HG03432 (cell line): Measurements from ENCODE around the gene RAB17.

ENCODE experiments used
- ATAC-seq: cut with Tn5 transposase; IDR thresholded peaks from one replicate; pipeline ENCODE4 v1.9.1; 2021; ENCODE audit warnings: mild to moderate bottlenecking, moderate library complexity; ENCODE audit not compliant: unreplicated experiment

RAB17 gene, protein sequence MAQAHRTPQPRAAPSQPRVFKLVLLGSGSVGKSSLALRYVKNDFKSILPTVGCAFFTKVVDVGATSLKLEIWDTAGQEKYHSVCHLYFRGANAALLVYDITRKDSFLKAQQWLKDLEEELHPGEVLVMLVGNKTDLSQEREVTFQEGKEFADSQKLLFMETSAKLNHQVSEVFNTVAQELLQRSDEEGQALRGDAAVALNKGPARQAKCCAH

DNA sequence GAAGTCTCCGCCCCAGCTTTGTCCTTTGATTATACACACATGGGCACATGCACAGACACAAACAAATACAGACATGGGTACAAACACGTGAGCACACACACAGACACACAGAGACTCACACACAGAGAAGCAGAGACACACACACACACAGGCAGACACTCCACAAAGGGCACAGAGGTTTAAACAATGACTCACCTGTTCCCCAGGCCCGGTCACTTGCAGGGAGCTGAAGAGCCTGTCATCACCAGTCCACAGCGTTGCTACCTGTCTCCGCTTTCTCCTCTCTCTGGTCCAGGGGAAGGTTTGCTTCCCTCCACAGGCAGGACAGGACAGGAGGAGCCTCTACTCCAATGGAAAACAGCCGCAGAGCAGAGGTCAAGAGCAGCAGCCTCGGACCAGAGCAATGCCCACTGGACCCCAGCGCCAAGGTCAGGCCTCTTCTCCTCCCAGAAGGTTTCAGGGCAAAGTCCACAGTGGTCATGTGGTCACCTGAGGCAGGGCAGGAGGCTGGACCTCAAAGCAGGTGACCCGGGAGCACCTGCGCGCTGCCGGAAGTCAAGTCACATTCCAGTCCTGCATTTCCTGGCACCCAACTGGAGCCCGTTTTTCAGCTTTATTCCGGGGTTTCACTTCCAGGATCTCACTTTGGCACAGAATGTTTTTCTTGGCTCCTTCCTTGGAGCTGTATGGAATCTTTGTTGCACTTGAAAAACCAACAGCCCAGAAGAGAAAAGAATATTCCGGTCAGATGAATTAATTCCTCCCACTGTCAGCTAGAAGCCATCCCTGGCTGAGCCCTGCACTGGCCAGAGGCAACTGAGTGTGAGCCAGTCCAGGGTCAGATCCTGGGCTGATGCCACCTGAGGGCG lies at the start of gene RAB17:
Gene RAB17 (minus strand): TSS at position 463 of the 869 bp plus-strand sequence. CDS start 4,580 bp downstream, outside the sequence.
- no peak for ATAC-seq

DNA sequence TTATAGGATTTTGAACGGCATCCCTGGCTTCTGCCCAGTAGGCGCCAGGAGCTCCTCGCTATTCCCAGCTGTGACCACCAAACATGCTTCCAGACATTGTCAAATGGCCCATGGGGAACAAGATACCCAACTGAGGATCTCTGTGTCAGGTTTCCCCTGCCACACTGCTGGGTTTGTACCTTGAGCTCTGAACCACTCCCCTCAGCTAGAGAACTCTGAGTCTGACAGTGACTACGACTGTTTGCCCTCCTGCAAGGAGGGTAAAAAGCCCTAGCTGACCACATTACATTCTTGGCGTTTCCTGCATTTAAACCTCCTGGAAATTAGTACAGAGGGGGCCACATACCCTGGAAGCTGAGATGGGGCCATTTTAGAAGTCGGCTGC lies 49.3 kb upstream of the RAB17 start:
- ATAC-seq: no peak

DNA sequence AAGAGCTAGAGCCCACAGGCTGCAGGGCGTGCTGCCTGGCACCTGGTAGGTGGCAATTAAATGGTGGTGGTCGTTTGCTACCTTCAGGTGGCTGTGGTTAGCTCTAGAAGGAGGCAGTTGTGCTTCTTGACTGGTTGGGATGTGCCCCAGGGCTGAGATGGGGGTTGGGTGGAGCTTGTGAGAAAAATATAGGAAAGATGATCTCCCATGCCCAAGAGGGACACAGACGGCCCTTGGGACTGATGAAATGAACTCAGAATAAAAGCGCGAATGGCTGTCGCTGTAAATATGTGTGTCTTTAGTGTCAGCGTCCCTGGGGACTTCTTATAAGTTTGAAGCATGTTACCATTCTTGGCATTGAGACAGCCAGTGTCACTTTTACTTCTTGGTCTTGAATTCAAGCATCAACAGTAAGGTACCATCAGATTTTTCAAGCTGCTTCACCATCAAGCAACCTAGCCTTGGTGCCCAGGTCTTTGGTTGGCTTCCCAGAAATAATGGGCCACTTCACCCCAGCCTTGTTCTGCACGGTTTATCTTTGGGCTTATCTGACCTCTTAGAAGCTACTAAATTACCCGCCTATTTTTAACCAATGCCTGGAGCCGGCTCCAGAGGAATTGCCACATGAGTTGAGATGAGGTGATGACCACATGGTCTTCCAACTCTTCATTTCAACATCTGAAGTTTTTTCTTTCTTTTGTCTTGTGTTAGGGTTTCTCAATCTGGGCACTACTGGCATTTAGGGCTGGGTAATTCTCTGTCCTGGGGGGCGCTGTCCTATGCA lies 48.7 kb upstream of the RAB17 start:
- ATAC-seq: no peak

DNA sequence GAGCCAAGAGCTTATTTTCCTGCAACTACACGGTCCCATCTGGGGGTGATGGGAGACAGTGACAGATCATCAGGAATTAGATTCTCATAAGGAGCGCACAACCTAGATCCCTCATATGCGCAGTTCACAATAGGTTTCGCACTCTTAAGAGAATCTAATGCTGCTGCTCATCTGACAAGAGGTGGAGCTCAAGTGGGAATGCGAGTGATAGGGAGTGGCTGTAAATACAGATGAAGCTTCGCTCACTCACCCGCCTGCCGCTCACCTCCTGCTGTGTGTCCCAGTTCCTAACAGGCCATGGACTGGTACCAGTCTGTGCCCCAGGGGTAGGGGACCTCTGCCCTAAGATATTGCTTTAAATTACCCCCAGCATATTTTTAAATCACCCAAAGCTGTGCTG lies 47.6 kb upstream of the RAB17 start:
- ATAC-seq: no peak

DNA sequence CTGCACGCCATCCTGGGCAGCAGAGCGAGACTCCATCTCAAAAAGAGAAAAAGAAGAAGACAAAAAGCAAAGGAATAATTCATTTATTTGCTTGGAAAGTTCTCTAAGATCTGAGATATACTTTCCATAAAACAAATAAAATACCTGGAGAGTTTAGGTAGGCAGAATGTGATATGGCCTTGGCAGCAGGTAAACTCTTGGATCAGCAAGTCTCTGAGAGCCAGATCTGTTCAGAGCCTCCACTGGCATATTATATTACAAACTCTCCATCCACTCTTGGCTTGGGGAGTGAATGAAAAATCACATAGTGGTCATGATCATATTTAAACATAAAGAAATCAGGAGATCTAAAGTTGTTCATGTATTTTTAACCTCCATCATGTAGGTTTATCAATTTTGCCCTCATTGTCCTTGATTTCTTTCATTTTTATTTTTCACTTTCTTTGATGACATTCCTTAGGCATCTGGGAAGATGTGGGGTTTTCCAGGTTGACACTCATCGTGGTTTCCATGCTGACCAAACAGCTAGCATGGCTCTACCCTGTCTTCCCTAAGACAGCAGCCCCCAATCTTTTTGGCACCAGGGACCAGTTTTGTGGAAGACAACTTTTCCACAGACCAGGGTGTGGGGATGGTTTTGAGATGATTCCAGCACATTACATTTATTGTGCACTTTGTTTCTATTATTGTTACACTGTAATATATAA lies 47.0 kb upstream of the RAB17 start:
- ATAC-seq: no peak

DNA sequence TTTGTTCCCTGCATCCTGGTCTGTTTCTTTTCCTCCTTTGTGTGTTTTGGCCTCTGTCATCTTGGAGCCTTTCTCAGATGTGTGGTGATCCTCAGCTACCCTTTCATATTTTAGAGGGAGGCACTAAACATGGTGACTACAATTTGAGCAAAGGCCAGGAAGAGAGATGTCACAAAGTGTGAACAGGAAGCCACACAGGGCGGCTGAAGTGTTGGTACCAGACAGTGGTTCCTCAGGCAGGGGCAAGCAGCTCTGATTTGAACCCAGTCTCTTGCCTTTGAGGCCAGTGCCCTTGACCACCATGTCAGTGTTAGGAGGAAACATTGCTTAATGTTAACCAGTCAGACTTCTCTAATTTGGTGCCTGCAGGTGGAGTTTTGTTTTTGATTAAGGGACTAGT lies 46.0 kb upstream of the RAB17 start:
- ATAC-seq: no peak

DNA sequence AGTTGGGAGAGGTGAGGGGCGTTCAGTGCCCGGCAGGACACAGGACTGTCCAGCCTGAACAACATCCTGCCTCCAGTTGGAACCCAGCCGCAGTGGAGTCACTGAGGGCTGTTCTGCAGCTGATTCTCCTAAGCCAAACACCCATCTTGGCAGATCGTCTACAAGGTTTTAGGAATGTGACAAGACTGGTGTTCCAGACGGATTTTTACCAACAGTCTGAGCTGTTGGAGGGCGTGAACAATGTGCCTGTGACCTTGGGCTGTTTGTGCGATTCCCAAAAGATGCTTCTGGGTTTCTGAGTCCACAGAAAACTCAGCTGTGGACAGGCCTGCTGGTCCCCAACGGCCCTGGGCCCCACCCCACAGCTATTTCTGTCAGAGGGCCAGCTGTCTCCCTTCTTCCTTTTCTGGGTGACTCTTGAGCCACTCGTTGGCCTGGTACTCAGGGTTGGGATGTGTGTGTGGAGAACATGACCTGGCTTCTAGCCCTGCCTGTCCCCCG lies 42.6 kb upstream of the RAB17 start:
- ATAC-seq: no peak

DNA sequence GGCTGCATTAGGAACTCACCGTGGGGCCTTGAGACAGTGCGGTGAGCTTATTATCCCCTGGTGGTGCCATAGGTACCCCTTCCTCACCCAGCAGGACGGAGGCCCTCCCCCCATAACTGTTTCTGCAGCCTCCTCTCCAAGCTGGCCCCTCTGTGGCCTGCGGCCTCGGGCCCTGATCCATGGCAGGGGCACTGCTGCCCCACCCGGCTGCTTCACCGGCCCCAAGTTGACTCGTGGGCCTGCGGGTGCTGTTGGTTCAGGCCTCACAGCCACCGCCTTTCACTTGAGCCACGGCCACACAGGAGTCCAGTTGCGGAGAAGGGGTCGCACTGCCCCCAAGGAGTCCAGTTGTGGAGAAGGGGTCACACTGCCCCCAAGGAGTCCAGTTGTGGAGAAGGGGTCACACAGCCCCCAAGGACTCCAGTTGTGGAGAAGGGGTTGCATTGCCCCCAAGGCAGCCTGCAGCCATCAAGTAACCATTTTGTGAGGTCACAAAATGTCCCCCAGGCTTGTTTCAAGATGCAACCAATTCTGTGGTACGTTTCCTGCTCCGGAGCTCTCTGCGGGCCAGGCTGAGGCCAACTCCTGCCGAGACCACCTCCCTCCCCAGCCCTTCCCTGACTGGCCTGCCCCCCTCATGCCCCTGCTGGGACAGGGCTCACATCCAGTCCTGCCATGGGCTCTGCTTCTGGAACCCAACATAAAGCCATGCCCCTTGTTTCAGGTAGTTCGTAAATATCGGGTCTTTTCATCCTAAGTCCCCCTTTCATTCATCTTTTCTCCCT lies 41.5 kb upstream of the RAB17 start:
- no peak for ATAC-seq

DNA sequence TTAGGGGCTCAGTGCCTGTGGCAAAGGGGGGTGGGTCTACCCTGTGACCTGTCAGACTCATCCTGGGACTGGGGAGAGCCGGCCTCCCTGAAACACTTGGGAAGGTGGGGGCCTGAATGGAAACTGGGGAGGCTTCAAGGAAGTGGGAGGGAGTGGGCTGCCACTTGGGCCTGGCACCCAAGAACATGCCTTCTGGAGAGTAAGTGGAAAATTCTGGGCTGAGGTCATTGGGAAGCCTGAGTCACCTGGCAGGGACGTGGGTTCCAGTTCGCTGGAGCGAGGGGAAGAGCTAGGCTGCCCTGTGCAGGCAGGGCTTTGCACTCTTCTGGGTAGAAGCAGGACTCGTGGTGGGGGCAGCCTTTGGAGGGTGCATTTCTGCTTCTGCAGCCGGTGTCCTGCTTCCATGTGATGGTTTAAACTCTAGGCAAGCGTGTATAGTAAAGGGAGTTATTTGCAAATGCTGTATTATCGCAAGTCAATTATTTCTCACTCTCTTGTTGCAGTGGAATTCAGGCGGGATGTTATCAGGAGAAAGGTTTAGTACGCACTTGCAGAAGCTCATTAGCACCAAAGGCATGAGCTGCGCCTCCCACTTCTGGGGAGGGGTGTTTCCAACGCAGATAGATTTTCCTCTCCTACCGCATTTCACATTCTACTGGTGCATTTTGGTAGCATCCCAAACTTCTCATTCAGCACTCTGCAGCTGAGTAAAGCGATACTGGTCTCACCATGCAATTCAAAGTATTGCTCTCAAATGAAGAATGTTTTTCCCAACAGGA lies 40.7 kb upstream of the RAB17 start:
- ATAC-seq: no peak

DNA sequence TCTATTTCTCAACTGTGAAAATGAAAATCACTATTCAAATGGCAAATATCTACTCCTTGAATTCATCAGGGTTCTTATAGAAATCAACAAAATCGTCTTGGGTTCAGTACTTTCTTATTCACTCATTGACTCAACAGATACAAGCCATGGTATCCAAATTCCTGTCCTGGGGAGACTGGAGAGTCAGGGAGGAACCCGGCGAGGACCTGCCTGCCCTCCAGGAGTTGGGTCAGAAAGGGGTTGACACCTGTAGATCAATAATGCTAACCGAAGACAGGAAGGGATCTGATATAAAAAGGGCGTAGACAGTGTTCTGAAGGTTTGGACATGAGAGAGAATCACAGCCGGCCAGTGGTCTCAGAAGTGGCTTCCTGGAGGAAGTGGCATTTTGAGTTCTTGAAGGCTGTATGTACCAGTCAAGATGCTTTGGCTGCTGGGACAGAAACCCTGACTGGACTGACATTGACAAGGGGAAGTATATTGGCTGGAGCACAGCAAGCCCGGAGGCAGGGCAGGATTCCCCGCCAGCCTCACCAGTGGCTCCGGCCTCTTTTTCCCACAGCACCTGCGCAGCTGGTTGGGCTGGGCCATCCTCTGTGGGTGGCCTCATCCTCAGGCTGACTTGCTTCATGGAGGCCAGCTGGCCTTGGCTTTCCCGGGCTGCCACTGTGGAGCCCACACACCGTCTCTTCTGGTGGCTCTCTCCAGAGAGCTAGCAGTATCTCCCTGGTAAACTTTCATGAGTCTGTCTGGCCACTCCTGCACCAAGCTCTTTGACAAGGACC lies 39.9 kb upstream of the RAB17 start:
- ATAC-seq: no peak

DNA sequence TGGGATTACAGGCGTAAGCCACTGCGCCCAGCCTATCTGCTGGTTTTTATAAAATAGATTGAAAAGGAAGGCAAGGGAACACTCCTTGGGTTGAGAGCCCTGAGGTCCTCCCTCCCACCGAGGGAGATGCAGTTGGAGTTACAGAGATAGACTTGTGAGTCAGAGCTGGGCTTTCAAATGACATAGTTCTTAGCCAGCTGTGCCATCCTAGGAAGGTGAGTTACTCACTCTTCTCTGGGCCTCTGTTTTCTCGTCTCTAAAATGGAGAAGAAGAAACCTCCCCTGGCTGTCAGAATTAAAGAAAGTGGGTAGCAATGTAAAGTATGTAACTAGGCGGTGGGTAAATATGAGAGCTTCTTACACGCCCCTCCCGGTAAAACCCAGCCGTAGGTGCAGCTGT lies 39.2 kb upstream of the RAB17 start:
- no peak for ATAC-seq

DNA sequence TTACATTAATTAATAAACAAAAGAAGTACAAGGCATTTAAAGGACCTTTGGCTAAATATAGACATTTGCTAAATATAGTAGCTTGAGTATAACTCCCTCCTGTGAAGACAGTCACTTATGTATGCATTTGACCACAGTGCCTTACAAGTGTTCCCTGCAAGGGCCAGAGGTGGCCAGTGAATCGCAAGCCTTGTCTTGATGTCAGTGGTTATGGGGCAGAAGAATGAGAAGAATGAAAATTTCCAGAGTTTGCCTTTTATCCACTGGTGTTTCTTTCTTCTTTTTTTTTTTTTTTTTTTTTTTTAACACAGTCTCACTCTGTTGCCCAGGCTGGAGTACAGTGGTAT lies 38.6 kb upstream of the RAB17 start:
- no peak for ATAC-seq

DNA sequence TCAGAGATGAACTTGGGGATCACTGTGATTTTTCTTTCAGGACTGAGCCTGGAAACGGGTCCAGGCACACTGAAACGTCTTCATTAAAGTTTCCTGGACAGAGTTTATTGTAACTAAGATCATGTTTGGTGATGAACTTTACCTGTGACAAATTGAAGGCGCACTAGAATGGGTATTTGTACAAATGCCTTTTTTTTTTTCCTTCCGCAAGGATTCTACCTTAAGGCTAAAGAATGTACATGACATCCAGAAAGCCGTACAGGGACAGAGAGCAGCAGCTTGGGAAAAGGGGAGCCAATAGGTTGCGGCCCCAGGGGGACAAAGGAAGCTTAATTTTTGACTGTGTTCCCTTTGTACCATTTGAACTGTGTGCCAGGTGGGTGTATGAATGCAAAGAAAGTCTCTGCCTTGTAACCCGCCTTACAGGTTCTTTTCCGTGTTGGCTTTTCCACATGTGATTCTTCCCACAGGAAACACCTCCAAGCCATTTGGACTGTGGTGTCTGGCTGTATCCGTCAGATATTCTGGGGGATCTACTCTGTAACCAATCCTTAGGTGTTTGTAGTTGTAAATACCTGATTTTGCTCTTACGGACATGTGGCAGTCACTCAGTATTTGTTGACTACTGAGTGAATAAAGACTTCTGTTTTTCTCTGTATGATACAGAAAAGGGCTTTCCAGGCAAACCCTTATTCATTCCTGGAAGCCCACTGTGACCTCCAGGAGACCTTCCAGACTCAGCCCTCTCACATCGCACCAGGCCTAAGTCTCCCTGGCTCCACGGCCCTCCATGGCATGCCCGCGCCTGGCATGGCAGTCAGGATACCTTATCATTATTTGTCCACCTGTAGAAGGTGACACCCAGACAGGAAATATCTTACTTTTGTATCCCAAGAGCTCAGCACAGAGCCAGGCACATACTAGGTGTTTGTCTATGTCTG lies 38.0 kb upstream of the RAB17 start:
- no peak for ATAC-seq

DNA sequence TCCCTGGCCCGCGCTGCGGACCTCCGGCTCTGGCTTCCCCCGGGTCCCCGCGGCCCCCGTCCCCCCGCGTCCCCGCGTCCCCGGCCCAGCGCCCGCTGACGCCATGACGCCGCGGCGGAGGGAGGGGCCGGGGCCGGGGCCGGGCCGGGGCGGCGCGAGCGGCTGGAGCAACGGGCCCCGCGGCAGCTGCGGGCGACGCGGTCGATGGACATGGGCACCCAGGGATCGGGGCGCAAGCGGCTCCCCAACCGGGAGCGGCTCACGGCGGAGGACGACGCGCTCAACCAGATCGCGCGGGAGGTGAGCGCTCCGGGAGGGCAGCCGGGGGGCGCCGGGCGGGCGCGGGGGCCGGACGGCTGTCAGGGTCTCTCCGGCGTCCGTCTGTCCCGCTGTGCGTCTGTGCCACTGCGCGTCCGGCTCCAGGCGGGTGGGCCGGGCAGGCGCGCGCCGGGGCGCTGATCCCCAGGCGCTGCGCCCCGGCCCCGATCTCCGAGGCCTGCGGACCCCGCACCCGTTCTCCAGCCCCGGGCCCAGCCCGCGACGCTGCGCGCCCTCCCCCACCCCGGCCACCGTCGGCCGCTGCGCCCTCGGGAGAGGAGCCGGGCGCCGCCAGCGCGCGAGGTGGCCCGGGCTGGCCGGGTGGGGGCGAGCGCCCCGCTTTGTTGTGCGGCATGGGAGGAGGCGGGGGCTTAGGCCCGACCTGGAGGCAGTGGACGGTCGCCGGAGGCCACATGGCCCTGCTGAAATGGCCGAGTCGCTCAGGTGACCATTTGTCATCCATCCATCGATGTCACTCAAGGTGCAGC lies 37.1 kb upstream of the RAB17 start, which contains the start of gene LRRFIP1:
Gene LRRFIP1 (plus strand): TSS at position 147 of the 806 bp plus-strand sequence. CDS start 58 bp downstream, at position 205.
- no peak for ATAC-seq

DNA sequence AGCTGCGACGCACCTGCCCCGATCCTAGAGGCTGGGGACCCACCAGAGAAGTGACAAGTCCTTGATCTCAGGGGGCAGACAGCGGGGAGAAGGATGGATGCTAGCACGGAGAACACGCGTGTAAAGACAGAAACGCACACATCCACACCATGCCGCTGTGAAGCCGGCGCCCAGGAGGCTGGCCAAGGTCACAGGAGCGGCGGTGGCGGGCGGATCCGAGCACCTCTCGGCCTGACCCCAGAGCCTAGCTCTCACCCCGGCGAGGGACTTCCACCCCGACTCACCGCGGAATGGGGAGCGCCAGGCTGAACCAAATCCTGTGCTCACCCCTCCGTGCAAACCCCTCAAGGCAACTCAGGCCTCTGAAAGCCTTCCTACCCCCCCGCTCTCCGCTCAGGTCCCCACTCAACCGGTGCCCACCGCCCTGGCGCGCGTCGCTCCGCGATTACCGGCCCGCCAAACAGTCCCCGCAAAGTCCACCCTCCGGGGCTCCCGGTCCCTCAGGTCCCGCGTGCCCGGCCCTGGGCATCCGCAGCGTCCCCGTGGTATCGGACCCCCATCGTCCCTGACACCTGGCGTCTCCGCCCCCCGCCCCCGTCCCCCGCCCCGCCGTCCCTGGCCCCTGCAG lies 36.4 kb upstream of the RAB17 start:
- no peak for ATAC-seq

DNA sequence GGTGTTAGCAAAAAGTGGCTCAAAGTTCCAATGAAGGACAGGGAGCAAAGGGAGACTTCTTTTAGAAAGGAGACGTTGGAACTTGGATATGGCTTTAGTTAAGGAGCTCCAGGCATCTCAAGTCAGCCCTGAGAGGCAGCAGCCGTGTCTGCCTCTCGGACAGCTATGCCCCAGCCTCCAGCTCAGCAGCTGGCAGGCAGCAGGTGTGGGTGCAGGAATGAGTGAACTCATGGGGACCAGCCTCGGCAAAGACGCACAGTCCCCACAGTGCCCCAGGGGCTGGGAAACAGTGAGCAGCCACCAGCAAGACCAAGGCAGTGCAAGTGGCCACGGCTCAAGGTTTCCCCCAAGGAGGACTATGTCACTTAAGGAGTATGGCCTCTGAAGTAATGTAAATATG lies 35.2 kb upstream of the RAB17 start:
- ATAC-seq: no peak
